Activated gamma-delta T cell treated with anti-CD3 and anti-CD28 coated beads, Interleukin-2, amount 50 U/mL, for 16 hours (primary cell): Measurements from ENCODE around the gene GCGR.
A peak's percentile ranks its signal among the peaks of the same experiment; 100 is the strongest.

ENCODE experiments used
- DNase-seq: peaks from one replicate; pipeline ENCODE4 v3.0.0-alpha.2; 2020; ENCODE audit warnings: low read depth

The GCGR gene

DNA sequence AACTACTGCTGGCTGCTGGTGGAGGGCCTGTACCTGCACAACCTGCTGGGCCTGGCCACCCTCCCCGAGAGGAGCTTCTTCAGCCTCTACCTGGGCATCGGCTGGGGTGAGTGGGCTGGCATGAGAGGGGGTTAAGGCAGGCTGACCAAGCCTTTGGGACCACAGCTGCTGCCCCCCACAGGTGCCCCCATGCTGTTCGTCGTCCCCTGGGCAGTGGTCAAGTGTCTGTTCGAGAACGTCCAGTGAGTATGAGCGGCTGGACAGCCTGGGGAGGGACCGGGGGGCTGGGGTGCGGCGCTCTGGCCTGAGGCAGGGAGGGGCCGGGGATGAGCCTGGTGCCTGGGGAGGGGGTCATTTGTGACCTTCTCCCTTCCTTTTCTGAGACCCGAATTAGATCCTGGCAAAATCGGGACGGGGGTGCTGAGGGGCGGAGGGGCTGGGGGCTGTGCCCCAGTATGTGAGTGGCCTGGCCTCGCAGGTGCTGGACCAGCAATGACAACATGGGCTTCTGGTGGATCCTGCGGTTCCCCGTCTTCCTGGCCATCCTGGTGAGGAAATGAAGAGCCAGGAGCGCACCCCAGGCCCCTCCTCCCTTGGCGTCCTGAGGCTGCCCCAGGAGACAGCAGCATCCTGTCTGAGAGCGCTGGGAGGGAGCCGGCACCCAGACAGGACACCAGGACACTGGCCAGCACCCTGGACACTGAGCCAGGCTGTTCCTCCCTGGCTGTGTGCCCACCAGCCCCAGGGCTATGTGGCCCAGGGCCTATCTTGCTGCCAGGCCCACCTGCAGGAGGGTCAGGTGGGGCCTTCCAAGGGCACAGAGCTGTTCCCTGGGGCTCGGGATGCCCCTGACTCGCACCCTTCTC, 8.0 kb downstream of the GCGR start:
- no peak for DNase-seq

- no peak for DNase-seq
Observed at GRCh38 chr17:81812571-81813370, 8.8 kb downstream of the GCGR start.

DNA sequence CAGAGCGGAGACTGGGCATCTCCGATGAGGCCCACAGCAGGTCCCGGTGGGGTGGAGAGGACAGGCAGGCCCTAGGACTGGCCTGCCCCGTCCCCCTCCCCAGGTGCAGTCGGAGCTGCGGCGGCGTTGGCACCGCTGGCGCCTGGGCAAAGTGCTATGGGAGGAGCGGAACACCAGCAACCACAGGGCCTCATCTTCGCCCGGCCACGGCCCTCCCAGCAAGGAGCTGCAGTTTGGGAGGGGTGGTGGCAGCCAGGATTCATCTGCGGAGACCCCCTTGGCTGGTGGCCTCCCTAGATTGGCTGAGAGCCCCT, 9.4 kb downstream of the GCGR start:
- no peak for DNase-seq

GRCh38 chr17:81813861-81814683, 10.1 kb downstream of the GCGR start:
- no peak for DNase-seq

DNA sequence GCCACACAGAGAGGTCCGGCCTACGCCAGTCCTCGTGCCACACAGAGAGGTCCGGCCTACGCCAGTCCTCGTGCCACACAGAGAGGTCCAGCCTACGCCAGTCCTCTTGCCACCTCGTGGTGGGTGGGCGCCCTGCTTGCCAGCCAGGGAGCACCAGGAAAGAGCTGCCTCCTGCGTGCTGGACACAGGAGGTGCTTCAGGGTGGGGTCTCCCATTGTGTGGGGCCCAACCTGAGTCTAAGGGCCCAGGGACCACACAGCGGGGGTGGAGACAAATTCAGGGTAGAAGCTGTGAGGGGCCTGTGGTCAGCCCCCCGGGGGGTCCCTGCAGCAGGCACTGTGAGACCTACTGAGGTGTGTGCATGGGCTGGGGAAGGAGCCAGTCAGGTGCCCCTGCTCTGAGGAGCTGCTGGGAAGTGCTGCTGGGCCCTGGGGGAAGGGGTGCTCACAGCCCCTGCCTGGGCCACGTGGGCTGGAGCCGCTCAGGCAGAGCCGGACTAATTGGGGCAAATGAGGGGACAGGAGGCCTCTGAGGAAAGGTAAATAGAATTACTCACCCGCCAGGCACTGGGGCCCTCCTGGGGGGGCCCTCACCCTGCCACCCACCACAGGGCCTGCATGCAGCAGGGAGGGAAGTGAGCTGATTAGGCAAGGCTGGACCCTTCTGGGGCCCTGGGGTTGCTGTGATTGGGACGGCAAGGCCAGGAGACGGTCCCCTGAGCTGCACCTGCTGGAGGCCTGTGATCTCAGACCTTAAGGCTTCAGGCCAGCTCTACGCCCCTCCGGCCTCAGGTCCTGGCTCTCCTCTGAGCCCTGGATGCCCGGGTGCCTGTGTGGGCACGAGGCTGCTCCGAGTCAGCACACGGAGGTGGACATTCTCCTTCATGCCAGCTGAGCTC, 11.0 kb downstream of the GCGR start:
- DNase-seq = no peak

DNA sequence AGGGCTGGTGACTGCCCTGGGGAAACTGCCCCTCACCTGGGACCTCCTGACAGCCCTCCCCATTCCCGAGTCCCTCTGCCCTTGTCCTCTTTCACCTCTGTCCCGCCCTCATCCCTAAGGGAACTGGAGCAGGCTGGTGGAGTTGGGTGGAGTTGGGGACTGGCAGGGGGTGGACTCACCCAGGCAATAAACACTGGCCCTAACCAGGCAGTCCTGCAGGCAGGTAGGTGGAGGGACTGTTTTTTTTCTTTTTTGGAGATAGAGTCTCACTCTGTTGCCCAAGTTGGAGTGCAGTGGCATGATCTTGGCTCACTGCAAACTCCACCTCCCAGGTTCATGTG, 11.7 kb downstream of the GCGR start:
- no peak for DNase-seq

GRCh38 chr17:81817758-81818147, 13.8 kb downstream of the GCGR start:
- DNase-seq = no peak

DNA sequence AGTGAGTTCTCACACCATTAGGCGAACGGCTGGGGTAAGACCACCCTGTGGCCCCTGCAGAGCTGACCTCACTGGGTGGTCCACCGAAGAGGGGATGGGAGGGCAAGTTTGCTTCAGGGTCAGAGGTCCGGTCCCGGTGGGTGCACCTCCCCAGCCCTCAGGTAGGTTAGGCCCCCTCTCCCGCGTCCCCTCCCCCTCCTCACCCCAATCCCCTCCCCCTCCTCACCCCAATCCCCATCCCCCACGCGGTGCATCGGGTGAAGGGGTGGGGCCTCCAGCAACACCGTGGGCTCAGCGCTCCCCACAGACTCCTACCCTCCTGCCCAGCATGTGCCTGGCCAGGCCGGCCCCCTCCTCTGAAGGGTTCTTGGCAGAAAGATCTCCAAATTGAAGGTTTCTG, 15.8 kb downstream of the GCGR start:
- no peak for DNase-seq

GRCh38 chr17:81821147-81821546, 17.2 kb downstream of the GCGR start:
- DNase-seq = no peak

DNA sequence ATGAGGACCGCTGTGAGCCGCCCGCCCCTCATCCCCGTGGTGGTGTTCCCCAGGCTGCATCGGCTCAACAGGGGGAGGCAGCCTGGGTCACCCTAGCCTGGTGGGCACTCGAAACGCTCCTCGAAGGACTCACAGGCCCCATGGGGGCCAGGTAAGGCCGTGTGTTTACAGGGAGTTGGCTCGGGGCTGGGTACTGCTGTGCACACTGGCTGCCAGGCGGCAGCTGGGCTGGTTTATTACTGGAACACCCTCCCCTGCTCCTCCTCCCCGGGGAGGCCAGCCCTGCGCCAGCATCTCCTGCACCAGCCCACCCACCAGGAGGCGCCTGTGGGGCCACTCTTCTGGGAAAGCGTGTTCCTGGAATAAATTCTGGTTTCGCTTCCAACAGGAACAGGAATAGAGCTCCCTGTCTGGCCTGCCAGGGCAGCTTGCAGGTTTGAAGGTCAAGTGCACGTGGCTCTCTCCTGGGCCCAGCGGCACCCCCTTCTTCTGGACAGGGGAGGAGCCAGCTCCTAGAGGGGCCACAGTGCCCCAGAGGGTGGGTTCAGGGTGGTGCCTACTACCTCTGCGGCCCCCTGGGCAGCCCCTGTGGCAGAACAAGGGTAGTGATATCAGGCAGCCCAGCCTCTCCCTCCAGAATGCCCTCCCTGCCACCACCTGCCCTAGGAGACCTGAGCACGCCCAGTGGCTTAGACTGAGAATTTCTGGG, 17.8 kb downstream of the GCGR start:
- no peak for DNase-seq

DNA sequence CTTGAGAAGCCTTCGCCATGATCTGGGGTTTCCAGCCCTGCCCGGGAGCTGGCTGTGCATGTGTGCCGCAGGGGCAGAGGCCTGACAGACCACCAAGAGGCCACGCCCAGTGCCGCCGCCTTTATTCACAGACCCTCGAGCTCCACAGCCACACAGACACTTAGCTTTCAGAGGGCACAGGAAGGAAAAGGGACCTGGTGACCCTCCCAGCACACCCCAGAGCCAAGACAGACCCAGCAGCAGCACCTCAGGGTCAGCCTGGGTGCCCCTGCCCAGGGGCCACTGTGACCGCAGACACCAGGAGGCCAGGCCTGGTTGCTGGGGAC, 18.3 kb downstream of the GCGR start:
- DNase-seq = no peak

- no peak for DNase-seq
Observed at GRCh38 chr17:81822996-81823819, 19.3 kb downstream of the GCGR start.

GRCh38 chr17:81823820-81824550, 20.0 kb downstream of the GCGR start:
- DNase-seq = no peak

- no peak for DNase-seq
Observed at GRCh38 chr17:81824595-81824994, 20.6 kb downstream of the GCGR start.

- DNase-seq = no peak
Observed at GRCh38 chr17:81825841-81826466, 22.0 kb downstream of the GCGR start.

DNA sequence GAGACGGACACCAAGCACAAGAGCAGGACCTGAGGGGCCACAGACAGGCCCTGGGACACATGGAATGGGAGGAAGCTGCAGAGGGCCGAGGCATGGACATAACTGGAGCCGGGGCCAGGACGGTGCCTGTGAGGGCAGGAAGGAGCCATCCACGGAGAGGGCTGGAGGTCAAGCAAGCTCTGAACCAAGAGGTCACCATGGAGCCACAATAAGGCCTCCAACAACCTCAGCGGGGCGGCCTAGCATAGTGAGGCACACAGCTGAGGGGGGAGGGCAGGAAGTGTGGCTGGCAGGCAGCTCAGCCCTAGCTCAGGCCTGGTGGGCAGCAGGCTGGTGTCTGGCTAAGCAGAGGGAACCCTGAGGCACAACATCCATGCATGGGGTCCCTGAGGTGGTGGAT, 24.7 kb downstream of the GCGR start:
- DNase-seq = no peak

DNA sequence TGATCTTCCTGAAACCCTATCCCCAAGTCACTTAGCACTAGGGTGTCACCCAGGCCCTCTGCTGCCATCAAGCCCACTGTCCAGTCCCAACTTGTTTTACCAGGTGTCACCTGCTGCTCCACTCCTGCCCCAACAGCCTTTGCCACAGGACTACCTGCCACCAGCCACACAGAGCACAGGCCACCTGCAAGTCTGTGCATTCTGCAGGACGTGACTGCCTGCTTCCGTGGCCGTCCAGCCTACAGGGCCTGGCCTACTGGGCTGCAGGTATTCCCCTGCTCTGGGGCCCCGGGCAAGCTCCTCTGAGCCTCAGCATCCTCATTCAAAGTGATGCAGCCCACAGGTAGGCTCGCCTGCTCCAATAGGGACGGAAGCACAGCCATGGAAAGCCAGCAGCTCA, 25.9 kb downstream of the GCGR start:
- no peak for DNase-seq

- DNase-seq = no peak
Observed at GRCh38 chr17:81831563-81831956, 27.6 kb downstream of the GCGR start.

DNA sequence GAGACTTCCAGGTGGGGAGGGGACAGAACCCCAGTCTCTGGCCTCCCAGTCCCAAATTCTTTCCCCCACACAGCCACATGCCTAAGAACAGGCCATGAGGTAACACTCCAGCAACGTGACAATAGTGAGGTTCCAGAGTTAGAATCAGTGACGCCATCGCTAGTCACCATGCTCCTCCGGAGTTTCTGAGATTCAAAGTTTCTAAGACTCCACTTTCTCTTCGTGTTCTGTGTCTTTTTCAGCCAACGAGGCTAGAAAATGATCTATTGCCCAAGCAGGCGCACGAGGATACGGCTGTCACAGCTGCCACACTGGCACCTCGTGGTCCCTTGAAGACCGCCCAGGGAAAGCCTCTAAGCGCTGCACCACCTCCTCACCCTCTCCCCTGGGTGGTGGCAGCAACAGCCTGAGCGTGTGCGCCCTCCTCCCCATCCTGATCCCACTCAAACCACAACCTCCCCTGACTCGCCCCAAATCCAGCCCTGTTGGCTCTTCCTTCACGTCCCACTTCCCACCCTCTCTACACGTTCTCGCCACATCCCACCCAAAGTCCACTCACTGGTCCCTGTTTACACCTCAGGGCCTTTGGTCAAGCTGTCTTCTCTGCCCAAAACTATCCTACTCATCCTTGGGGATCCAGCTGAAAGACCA, 28.1 kb downstream of the GCGR start:
- DNase-seq = peak; percentile 28
